ENCODE results near the gene NTRK3.

The NTRK3 gene

DNA sequence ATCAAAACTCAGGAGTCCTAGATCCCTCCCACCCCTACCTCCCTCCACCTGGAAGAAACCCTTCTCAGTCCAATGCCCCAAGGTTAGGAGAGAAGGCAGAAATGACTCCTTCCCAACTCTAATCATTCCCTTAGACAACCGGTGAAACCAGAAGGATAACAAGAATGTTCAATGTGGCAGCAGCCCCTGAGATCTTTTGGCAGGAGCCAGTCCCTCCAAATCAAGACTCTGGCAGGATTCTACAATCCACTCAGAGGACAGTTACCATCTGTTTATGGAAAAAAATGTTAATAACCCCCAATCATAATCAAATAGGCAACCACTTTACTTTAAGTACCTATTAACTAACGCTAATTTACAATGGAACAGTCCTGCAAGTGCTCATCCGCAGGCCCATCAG, 136.5 kb downstream of the NTRK3 start:
- Histone ChIP-seq H3K4me3 (ENCODE audit: extremely low read depth, insufficient read depth, low read length, poor library complexity, severe bottlenecking) (no peak overlapping the region), H3K36me3 (ENCODE audit: control insufficient read depth, insufficient read depth, low read length) (peaks cover 6% of the 10 kb centered on the region), H3K9me3 (ENCODE audit: control insufficient read depth, low read length) (no peaks in the 10 kb centered on the region), H3K27ac (ENCODE audit: low read depth, low read length, severe bottlenecking) (no peak overlapping the region), H3K4me1 (ENCODE audit: control insufficient read depth, insufficient read depth, low read length, poor library complexity, severe bottlenecking) (no peaks in the 10 kb centered on the region)
- WGBS, 2 experiments (ENCODE audit: insufficient coverage in 2 of 2): 88 to 100% methylated on average over 1 to 2 of the region's 3 CpGs

DNA sequence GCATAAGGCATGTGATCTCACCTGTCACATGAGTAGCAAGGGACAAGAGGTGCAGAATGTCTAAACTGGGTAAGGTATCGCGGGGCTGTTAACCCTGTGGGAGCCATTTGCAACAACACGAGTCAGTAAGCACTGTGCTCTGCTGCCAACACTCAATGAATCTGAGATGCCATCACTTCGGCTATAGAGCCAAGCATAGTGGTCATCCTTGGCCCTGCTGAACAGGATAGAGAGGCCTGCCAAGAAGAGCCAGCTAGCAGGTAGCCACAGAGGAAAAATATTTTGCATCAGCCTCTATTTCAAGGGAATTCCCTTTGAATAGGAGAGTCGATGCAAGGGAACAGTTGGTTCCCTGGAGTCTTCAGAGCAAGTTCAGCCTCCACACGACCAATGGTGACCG, 137.8 kb downstream of the NTRK3 start:
- Histone ChIP-seq H3K4me3 (ENCODE audit: extremely low read depth, insufficient read depth, low read length, poor library complexity, severe bottlenecking) (no peak overlapping the region), H3K36me3 (ENCODE audit: control insufficient read depth, insufficient read depth, low read length) (peaks cover 6% of the 10 kb centered on the region), H3K27ac (ENCODE audit: low read depth, low read length, severe bottlenecking) (no peak overlapping the region), H3K4me1 (ENCODE audit: control insufficient read depth, insufficient read depth, low read length, poor library complexity, severe bottlenecking) (no peaks in the 10 kb centered on the region), H3K9me3 (ENCODE audit: control insufficient read depth, low read length) (no peaks in the 10 kb centered on the region)
- WGBS, 2 experiments (ENCODE audit: insufficient coverage in 2 of 2): 87 to 91% methylated on average over 5 of the region's 7 CpGs

GRCh38 chr15:88118035-88118434, 138.5 kb downstream of the NTRK3 start:
- peaks cover 6% of the 10 kb centered on the region for H3K36me3 ChIP-seq (ENCODE audit: control insufficient read depth, insufficient read depth, low read length)
- no peak overlapping the region for H3K27ac ChIP-seq (ENCODE audit: low read depth, low read length, severe bottlenecking)
- 83 to 84% methylated on average over 4 to 5 of the region's 6 CpGs for WGBS, 2 experiments (ENCODE audit: insufficient coverage in 2 of 2)
- no peaks in the 10 kb centered on the region for H3K4me1 ChIP-seq (ENCODE audit: control insufficient read depth, insufficient read depth, low read length, poor library complexity, severe bottlenecking)
- no peak overlapping the region for H3K4me3 ChIP-seq (ENCODE audit: extremely low read depth, insufficient read depth, low read length, poor library complexity, severe bottlenecking)
- no peaks in the 10 kb centered on the region for H3K9me3 ChIP-seq (ENCODE audit: control insufficient read depth, low read length)

DNA sequence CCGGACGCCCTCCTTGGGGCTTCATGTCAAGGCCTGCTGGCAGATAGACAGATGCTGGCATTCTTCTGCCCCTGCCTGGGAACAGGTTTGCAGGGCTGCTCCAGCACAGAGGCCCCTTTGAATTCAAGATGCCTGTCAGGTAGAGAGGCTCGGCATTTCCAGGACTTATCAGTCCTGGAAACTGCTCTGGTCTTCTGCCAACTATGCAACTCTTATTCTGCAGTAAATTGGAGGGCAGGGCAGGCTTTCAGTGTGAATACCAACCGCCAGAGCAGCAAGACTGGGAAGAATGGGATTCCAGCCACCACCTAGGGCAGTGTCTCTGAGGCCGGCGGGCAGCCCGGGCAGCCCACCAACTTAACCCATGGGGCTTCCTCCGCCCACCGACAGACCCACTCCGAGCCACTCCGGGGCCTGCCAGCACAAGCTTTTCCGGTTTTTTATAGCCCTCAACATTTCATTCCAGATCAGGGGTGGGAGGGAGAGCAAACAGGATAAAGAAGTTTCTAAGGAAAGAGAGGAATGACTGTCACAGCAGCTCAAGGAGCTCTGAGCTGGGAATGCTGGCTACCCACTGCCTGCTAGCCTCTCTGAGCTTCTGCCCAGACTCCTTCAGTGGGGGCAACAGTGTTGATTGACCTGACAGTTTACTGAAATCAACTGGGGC, 140.9 kb downstream of the NTRK3 start:
- no peaks in the 10 kb centered on the region for H3K4me1 ChIP-seq (ENCODE audit: control insufficient read depth, insufficient read depth, low read length, poor library complexity, severe bottlenecking)
- H3K9me3 ChIP-seq (ENCODE audit: control insufficient read depth, low read length): no peaks in the 10 kb centered on the region
- no peak overlapping the region for H3K27ac ChIP-seq (ENCODE audit: low read depth, low read length, severe bottlenecking)
- WGBS, 2 experiments (ENCODE audit: insufficient coverage in 2 of 2): 92% methylated on average over 2 to 6 of the region's 12 CpGs
- peaks cover 6% of the 10 kb centered on the region for H3K36me3 ChIP-seq (ENCODE audit: control insufficient read depth, insufficient read depth, low read length)
- H3K4me3 ChIP-seq (ENCODE audit: extremely low read depth, insufficient read depth, low read length, poor library complexity, severe bottlenecking): no peak overlapping the region

GRCh38 chr15:88113613-88114308, 142.8 kb downstream of the NTRK3 start:
- Histone ChIP-seq H3K27ac (ENCODE audit: low read depth, low read length, severe bottlenecking) (no peak overlapping the region), H3K4me1 (ENCODE audit: control insufficient read depth, insufficient read depth, low read length, poor library complexity, severe bottlenecking) (no peaks in the 10 kb centered on the region), H3K9me3 (ENCODE audit: control insufficient read depth, low read length) (no peaks in the 10 kb centered on the region), H3K4me3 (ENCODE audit: extremely low read depth, insufficient read depth, low read length, poor library complexity, severe bottlenecking) (no peak overlapping the region), H3K36me3 (ENCODE audit: control insufficient read depth, insufficient read depth, low read length) (peaks cover 6% of the 10 kb centered on the region)
- WGBS, 2 experiments (ENCODE audit: insufficient coverage in 2 of 2): 80 to 86% methylated on average over 1 of the region's 1 CpG

DNA sequence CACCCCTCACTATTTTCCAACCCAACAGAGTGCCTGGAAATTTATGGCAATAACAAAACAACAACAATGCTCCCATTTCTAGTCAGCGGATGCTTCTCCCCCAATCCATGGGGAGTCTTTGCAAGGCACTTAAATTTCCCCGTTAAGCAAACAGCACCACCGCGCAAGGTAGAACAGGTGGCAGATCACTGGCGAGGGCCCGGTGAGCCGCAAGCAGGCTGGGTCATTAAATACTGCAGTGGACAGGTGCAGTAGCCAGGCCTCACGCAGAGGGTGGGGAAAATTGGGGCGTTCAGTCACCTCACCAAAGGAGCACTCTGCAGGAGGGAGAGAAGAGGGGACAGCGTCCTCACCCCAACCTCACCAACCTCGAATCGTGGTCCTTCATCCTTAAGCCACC, 147.5 kb downstream of the NTRK3 start:
- Histone ChIP-seq H3K4me1 (ENCODE audit: control insufficient read depth, insufficient read depth, low read length, poor library complexity, severe bottlenecking) (peaks cover 2% of the 10 kb centered on the region), H3K36me3 (ENCODE audit: control insufficient read depth, insufficient read depth, low read length) (no peaks in the 10 kb centered on the region), H3K4me3 (ENCODE audit: extremely low read depth, insufficient read depth, low read length, poor library complexity, severe bottlenecking) (no peak overlapping the region), H3K27ac (ENCODE audit: low read depth, low read length, severe bottlenecking) (no peak overlapping the region), H3K9me3 (ENCODE audit: control insufficient read depth, low read length) (no peaks in the 10 kb centered on the region)
- WGBS, 2 experiments (ENCODE audit: insufficient coverage in 2 of 2): 83 to 84% methylated on average over 8 to 9 of the region's 12 CpGs

DNA sequence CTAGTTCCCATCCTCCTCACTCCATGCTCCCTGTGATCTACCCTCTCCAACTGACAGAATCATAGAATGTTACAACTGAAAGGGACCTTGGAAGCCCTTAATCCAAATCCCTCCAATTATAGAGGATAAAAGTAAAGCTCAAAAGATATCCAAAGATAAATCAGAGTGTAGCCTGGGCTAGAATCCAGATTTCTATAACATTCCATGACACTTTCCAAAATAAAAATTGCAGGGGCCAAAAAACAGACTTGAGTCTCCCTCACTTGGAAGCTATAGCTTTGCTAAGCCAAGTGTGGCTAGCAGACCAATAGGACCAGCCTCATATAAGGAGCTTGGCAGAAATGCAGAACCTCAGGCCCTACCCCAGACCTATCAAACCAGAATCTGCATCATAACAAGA, 148.1 kb downstream of the NTRK3 start:
- Histone ChIP-seq H3K36me3 (ENCODE audit: control insufficient read depth, insufficient read depth, low read length) (no peaks in the 10 kb centered on the region), H3K4me1 (ENCODE audit: control insufficient read depth, insufficient read depth, low read length, poor library complexity, severe bottlenecking) (peaks cover 2% of the 10 kb centered on the region), H3K4me3 (ENCODE audit: extremely low read depth, insufficient read depth, low read length, poor library complexity, severe bottlenecking) (no peak overlapping the region), H3K27ac (ENCODE audit: low read depth, low read length, severe bottlenecking) (no peak overlapping the region), H3K9me3 (ENCODE audit: control insufficient read depth, low read length) (no peaks in the 10 kb centered on the region)

GRCh38 chr15:88106074-88106473, 150.5 kb downstream of the NTRK3 start:
- H3K4me3 ChIP-seq (ENCODE audit: extremely low read depth, insufficient read depth, low read length, poor library complexity, severe bottlenecking): no peak overlapping the region
- H3K9me3 ChIP-seq (ENCODE audit: control insufficient read depth, low read length): no peaks in the 10 kb centered on the region
- no peak overlapping the region for H3K27ac ChIP-seq (ENCODE audit: low read depth, low read length, severe bottlenecking)
- H3K4me1 ChIP-seq (ENCODE audit: control insufficient read depth, insufficient read depth, low read length, poor library complexity, severe bottlenecking): peaks cover 2% of the 10 kb centered on the region
- no peaks in the 10 kb centered on the region for H3K36me3 ChIP-seq (ENCODE audit: control insufficient read depth, insufficient read depth, low read length)
- 84 to 91% methylated on average over 6 of the region's 6 CpGs for WGBS, 2 experiments (ENCODE audit: insufficient coverage in 2 of 2)

GRCh38 chr15:88104357-88104756, 152.2 kb downstream of the NTRK3 start:
- Histone ChIP-seq H3K36me3 (ENCODE audit: control insufficient read depth, insufficient read depth, low read length) (no peaks in the 10 kb centered on the region), H3K4me1 (ENCODE audit: control insufficient read depth, insufficient read depth, low read length, poor library complexity, severe bottlenecking) (peaks cover 5% of the 10 kb centered on the region), H3K4me3 (ENCODE audit: extremely low read depth, insufficient read depth, low read length, poor library complexity, severe bottlenecking) (no peak overlapping the region), H3K9me3 (ENCODE audit: control insufficient read depth, low read length) (no peaks in the 10 kb centered on the region), H3K27ac (ENCODE audit: low read depth, low read length, severe bottlenecking) (no peak overlapping the region)
- WGBS, 2 experiments (ENCODE audit: insufficient coverage in 2 of 2): 66 to 79% methylated on average over 3 of the region's 3 CpGs

DNA sequence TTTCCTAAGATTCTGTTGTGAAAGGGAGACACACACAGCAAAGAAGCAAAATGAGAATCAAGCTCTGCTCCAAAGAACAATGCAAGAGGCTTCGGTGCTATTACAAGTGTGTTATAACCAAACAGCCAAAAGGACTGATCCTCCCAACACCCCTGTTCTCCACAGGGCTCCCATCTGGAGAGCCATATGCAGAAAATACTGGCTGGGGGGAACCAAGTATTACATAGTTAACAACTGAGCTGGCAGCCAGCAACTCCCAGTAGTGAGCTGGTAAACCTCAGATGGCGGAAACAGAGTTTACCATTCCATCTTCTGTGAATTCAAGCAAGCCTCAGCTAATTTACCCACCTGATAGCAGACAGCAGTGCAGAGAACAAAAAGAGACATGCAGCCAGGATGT, 156.4 kb downstream of the NTRK3 start:
- H3K27ac ChIP-seq (ENCODE audit: low read depth, low read length, severe bottlenecking): no peak overlapping the region
- no peak overlapping the region for H3K4me3 ChIP-seq (ENCODE audit: extremely low read depth, insufficient read depth, low read length, poor library complexity, severe bottlenecking)
- H3K36me3 ChIP-seq (ENCODE audit: control insufficient read depth, insufficient read depth, low read length): no peaks in the 10 kb centered on the region
- 80 to 83% methylated on average over 1 of the region's 2 CpGs for WGBS, 2 experiments (ENCODE audit: insufficient coverage in 2 of 2)
- no peaks in the 10 kb centered on the region for H3K9me3 ChIP-seq (ENCODE audit: control insufficient read depth, low read length)
- H3K4me1 ChIP-seq (ENCODE audit: control insufficient read depth, insufficient read depth, low read length, poor library complexity, severe bottlenecking): peaks cover 7% of the 10 kb centered on the region

GRCh38 chr15:88098361-88098760, 158.2 kb downstream of the NTRK3 start:
- WGBS, 2 experiments (ENCODE audit: insufficient coverage in 2 of 2): 84 to 90% methylated on average over 7 of the region's 10 CpGs
- Histone ChIP-seq H3K4me3 (ENCODE audit: extremely low read depth, insufficient read depth, low read length, poor library complexity, severe bottlenecking) (no peak overlapping the region), H3K9me3 (ENCODE audit: control insufficient read depth, low read length) (no peaks in the 10 kb centered on the region), H3K4me1 (ENCODE audit: control insufficient read depth, insufficient read depth, low read length, poor library complexity, severe bottlenecking) (peaks cover 5% of the 10 kb centered on the region), H3K36me3 (ENCODE audit: control insufficient read depth, insufficient read depth, low read length) (no peaks in the 10 kb centered on the region), H3K27ac (ENCODE audit: low read depth, low read length, severe bottlenecking) (peak overlapping the region; percentile 10)

Data from mesodermal cell (in vitro differentiated cells).